ENCODE results near the gene LIMK1.

Gene LIMK1

DNA sequence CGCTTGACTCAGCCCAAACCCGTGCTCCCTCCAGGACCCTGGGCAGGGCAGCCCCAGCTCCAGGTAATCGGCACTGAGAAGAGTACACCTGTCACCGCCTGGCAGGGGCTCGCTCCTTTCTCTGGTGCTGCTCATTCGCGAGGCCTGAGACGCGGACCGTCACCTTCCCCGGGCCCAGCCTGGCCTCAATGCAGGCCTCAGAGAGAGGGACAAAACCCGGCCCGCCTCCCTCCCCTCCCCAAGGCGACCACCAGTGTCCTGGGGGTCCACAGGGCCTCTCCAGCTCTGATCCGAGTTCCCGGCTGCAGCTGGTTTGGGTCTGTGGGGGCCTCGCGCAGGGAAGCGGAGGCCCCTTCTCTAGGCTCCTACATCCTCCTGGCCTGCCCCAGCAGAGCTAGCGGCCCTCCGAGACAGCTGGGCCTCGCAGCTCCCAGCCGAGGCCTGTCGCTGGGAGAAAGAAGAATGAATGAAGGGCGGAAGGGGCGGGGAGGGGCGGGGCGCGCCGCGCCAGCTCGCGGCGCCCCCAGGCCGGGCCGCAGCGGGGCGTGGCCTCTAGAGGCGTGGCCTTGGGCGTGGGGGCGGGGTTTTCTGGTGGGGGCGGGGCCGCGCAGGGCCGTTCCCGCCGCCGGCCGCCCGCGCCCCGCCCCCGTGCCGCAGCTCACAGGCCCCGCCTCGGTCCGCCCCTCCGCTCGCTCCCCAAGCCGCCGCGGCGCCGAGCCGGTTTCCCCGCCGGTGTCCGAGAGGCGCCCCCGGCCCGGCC is at the start of gene LIMK1:
LIMK1 (plus strand) TSS at position 688 of the 760 bp plus-strand sequence. CDS start 187 bp downstream, outside the sequence.
- H3K27me3 ChIP-seq (ENCODE audit: control insufficient read depth in 1 of 2, insufficient read depth in 2 of 2, low read length in 2 of 2), result no peaks in the 10 kb centered on the region
- no peak within 1 kb of the TSS for H3K27ac ChIP-seq (ENCODE audit: low read depth, low read length)
- peak within 1 kb of the TSS; percentile 60 to 61 for H3K4me3 ChIP-seq (ENCODE audit: low read depth in 1 of 2, low read length in 2 of 2)
- peak within 1 kb of the TSS; percentile 36 to 54 for H3K9ac ChIP-seq (ENCODE audit: low read depth in 1 of 2, low read length in 2 of 2)
- H3K9me3 ChIP-seq (ENCODE audit: control insufficient read depth in 1 of 2, low read length in 2 of 2), result no peaks in the 10 kb centered on the region
- peaks cover 0 to 4% of the 10 kb centered on the region in 2 donors for H3K36me3 ChIP-seq (ENCODE audit: control insufficient read depth in 1 of 2, insufficient read depth in 2 of 2, low read length in 2 of 2)
- H3K4me1 ChIP-seq (ENCODE audit: control insufficient read depth in 1 of 2, insufficient read depth in 2 of 2, low read length in 2 of 2), result peaks cover 14 to 19% of the 10 kb centered on the region in 2 donors

- H3K27ac ChIP-seq (ENCODE audit: low read depth, low read length), result no peak overlapping the region
- H3K9me3 ChIP-seq (ENCODE audit: control insufficient read depth in 1 of 2, low read length in 2 of 2), result no peaks in the 10 kb centered on the region
- no peak overlapping the region for H3K9ac ChIP-seq (ENCODE audit: low read depth in 1 of 2, low read length in 2 of 2)
- no peaks in the 10 kb centered on the region for H3K27me3 ChIP-seq (ENCODE audit: control insufficient read depth in 1 of 2, insufficient read depth in 2 of 2, low read length in 2 of 2)
- no peak overlapping the region for H3K4me3 ChIP-seq (ENCODE audit: low read depth in 1 of 2, low read length in 2 of 2)
- peaks cover 0 to 8% of the 10 kb centered on the region in 2 donors for H3K4me1 ChIP-seq (ENCODE audit: control insufficient read depth in 1 of 2, insufficient read depth in 2 of 2, low read length in 2 of 2)
- H3K36me3 ChIP-seq (ENCODE audit: control insufficient read depth in 1 of 2, insufficient read depth in 2 of 2, low read length in 2 of 2), result no peaks in the 10 kb centered on the region
Measured at GRCh38 chr7:74037609-74038008, 46.0 kb upstream of the LIMK1 start.

DNA sequence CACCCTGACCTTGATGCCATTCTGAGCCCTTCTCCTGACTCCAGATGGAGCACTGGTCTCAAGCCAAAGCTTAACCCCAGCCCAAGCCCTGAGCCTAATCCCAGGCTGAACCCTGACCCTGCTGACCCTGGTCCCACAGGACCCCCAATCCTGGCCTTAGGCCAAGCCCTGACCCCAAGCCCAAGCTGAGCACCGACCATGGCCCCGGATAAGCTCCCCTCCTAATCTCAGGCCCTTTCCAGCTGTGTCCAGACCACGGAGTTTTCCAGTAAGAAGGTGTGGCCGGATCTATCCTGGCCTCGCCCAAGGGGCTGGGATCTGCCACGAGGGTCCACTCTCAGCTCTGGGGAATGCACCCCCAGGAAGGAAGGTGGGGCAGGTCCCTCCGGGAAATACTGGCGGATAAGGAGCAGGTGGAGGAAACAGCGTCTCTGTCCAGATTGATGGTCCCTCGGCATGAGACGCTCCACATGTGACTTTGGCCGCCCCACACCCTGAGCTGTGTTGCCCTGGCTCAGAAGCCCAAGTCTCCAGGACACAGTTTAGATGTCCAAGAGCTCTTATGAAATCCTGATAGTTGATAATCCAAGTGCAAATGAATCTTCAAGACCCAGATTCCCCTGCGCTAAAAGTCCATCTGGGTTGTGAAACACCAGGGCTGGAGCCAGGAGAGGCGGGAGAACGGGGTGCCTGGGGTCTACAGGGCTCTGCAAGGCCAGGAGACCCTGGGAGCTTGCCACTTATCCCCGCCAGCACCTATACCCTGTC is 45.2 kb upstream of the LIMK1 start:
- Histone ChIP-seq H3K27me3 (ENCODE audit: control insufficient read depth in 1 of 2, insufficient read depth in 2 of 2, low read length in 2 of 2) (no peaks in the 10 kb centered on the region), H3K9ac (ENCODE audit: low read depth in 1 of 2, low read length in 2 of 2) (no peak overlapping the region), H3K4me1 (ENCODE audit: control insufficient read depth in 1 of 2, insufficient read depth in 2 of 2, low read length in 2 of 2) (peaks cover 0 to under 1% of the 10 kb centered on the region in 2 donors), H3K9me3 (ENCODE audit: control insufficient read depth in 1 of 2, low read length in 2 of 2) (no peaks in the 10 kb centered on the region), H3K36me3 (ENCODE audit: control insufficient read depth in 1 of 2, insufficient read depth in 2 of 2, low read length in 2 of 2) (no peaks in the 10 kb centered on the region), H3K27ac (ENCODE audit: low read depth, low read length) (no peak overlapping the region), H3K4me3 (ENCODE audit: low read depth in 1 of 2, low read length in 2 of 2) (no peak overlapping the region)

DNA sequence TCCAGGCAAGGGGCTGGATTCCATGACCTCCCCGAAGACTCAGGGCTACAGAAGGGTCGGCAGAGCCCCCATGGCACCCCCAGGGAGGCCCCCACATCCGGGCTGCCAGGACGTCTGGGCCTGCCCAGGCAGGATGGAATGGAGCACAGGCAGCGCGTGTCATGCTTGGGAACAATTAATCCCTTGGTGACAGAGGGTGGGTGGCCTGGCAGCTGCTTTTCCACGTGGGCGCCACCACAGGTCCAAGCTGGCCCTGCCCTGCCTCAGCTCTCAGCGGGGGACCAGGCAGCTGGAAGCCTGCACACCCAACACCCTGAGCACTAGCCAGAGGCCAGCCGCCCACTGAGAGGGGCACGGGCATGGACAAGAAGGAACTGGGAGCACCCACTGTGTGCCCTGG is 44.3 kb upstream of the LIMK1 start:
- no peaks in the 10 kb centered on the region for H3K36me3 ChIP-seq (ENCODE audit: control insufficient read depth in 1 of 2, insufficient read depth in 2 of 2, low read length in 2 of 2)
- no peaks in the 10 kb centered on the region for H3K4me1 ChIP-seq (ENCODE audit: control insufficient read depth in 1 of 2, insufficient read depth in 2 of 2, low read length in 2 of 2)
- no peak overlapping the region for H3K4me3 ChIP-seq (ENCODE audit: low read depth in 1 of 2, low read length in 2 of 2)
- no peaks in the 10 kb centered on the region for H3K9me3 ChIP-seq (ENCODE audit: control insufficient read depth in 1 of 2, low read length in 2 of 2)
- H3K27ac ChIP-seq (ENCODE audit: low read depth, low read length), result no peak overlapping the region
- no peak overlapping the region for H3K9ac ChIP-seq (ENCODE audit: low read depth in 1 of 2, low read length in 2 of 2)
- no peaks in the 10 kb centered on the region for H3K27me3 ChIP-seq (ENCODE audit: control insufficient read depth in 1 of 2, insufficient read depth in 2 of 2, low read length in 2 of 2)

DNA sequence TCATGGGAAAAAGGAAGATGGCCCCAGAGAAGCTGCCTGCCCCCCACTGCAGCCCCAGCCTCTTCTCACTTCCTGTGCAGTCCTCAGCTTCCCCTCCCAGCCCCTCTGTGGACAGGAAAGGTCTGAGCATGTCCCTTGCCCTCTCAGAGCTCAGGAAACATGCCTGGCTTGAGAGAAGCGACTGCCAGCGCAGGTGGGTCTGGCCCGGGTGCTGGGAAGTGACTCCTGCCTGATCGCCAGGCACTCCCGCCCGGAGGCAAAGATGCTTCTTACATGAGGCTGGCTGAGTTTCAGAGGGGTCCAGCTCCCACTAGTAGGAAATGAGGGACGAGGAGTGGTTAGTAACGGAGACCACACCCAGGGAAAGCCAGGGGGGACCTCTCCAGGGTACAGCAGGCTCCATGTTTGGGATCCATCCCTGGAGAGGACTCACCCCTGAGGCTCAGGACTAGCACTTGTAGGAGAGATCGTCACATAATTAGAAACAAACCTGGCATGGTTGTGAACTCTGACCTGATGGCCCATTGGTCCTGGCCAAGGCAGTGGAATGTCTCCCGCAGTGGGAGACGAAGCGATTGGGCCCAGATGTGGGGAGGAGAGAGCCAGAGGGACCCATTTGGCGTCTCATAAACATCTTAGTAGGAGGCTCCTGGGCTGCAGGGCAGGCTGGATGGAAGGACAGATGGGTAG is 43.4 kb upstream of the LIMK1 start:
- Histone ChIP-seq H3K27ac (ENCODE audit: low read depth, low read length) (no peak overlapping the region), H3K27me3 (ENCODE audit: control insufficient read depth in 1 of 2, insufficient read depth in 2 of 2, low read length in 2 of 2) (no peaks in the 10 kb centered on the region), H3K9ac (ENCODE audit: low read depth in 1 of 2, low read length in 2 of 2) (no peak overlapping the region), H3K9me3 (ENCODE audit: control insufficient read depth in 1 of 2, low read length in 2 of 2) (no peaks in the 10 kb centered on the region), H3K4me1 (ENCODE audit: control insufficient read depth in 1 of 2, insufficient read depth in 2 of 2, low read length in 2 of 2) (no peaks in the 10 kb centered on the region), H3K36me3 (ENCODE audit: control insufficient read depth in 1 of 2, insufficient read depth in 2 of 2, low read length in 2 of 2) (no peaks in the 10 kb centered on the region), H3K4me3 (ENCODE audit: low read depth in 1 of 2, low read length in 2 of 2) (no peak overlapping the region)

DNA sequence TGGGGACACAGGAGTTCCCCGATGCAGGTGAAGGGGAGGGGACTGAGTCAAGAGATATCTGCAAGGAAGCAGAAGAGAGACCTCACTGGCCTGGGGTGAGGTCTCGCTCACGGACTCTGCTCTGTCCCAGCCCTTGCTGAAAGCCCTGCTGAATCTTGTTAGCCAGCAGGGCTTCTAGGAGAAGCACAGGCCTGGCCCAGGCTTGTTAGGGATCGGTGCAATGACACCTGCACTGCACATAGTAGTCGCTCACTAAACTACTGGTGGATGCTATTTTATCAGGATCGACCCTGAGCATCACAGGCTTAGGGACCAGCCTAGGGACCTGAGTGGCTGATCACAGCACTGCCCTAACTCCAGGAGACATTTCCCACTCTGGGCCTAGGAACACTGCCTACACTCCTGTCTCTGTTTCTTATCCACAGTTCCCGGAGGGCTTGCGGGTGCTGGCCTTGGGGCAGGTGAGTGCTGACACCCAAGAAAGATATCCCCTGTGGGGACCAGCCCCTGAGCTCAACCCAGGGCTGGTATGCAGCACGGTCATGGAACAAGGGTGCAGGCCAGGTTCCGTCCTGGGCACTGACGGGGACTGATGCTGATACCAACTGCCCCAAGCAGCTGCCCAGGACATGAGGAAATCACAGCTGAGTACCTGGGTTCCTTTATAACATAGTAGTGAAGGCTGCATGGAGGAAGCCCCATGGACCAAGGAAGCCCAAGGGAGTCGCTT is 42.6 kb upstream of the LIMK1 start:
- Histone ChIP-seq H3K4me3 (ENCODE audit: low read depth in 1 of 2, low read length in 2 of 2) (no peak overlapping the region), H3K36me3 (ENCODE audit: control insufficient read depth in 1 of 2, insufficient read depth in 2 of 2, low read length in 2 of 2) (no peaks in the 10 kb centered on the region), H3K9me3 (ENCODE audit: control insufficient read depth in 1 of 2, low read length in 2 of 2) (no peaks in the 10 kb centered on the region), H3K27me3 (ENCODE audit: control insufficient read depth in 1 of 2, insufficient read depth in 2 of 2, low read length in 2 of 2) (no peaks in the 10 kb centered on the region), H3K9ac (ENCODE audit: low read depth in 1 of 2, low read length in 2 of 2) (no peak overlapping the region), H3K27ac (ENCODE audit: low read depth, low read length) (no peak overlapping the region), H3K4me1 (ENCODE audit: control insufficient read depth in 1 of 2, insufficient read depth in 2 of 2, low read length in 2 of 2) (no peaks in the 10 kb centered on the region)

GRCh38 chr7:74042746-74043522 is 40.7 kb upstream of the LIMK1 start:
- H3K4me3 ChIP-seq (ENCODE audit: low read depth in 1 of 2, low read length in 2 of 2), result no peak overlapping the region
- H3K9ac ChIP-seq (ENCODE audit: low read depth in 1 of 2, low read length in 2 of 2), result no peak overlapping the region
- no peaks in the 10 kb centered on the region for H3K9me3 ChIP-seq (ENCODE audit: control insufficient read depth in 1 of 2, low read length in 2 of 2)
- H3K4me1 ChIP-seq (ENCODE audit: control insufficient read depth in 1 of 2, insufficient read depth in 2 of 2, low read length in 2 of 2), result no peaks in the 10 kb centered on the region
- no peaks in the 10 kb centered on the region for H3K36me3 ChIP-seq (ENCODE audit: control insufficient read depth in 1 of 2, insufficient read depth in 2 of 2, low read length in 2 of 2)
- no peak overlapping the region for H3K27ac ChIP-seq (ENCODE audit: low read depth, low read length)
- no peaks in the 10 kb centered on the region for H3K27me3 ChIP-seq (ENCODE audit: control insufficient read depth in 1 of 2, insufficient read depth in 2 of 2, low read length in 2 of 2)

- Histone ChIP-seq H3K27ac (ENCODE audit: low read depth, low read length) (no peak overlapping the region), H3K27me3 (ENCODE audit: control insufficient read depth in 1 of 2, insufficient read depth in 2 of 2, low read length in 2 of 2) (no peaks in the 10 kb centered on the region), H3K4me3 (ENCODE audit: low read depth in 1 of 2, low read length in 2 of 2) (no peak overlapping the region), H3K9ac (ENCODE audit: low read depth in 1 of 2, low read length in 2 of 2) (no peak overlapping the region), H3K9me3 (ENCODE audit: control insufficient read depth in 1 of 2, low read length in 2 of 2) (no peaks in the 10 kb centered on the region), H3K4me1 (ENCODE audit: control insufficient read depth in 1 of 2, insufficient read depth in 2 of 2, low read length in 2 of 2) (no peaks in the 10 kb centered on the region), H3K36me3 (ENCODE audit: control insufficient read depth in 1 of 2, insufficient read depth in 2 of 2, low read length in 2 of 2) (peaks cover 0 to under 1% of the 10 kb centered on the region in 2 donors)
Measured at GRCh38 chr7:74043523-74043951, 40.1 kb upstream of the LIMK1 start.
